GM19438 (cell line): ENCODE measurements around the gene BBLN.
"Not testable (repeated sequence)": the region's sequence is repeated elsewhere in the genome, so short reads cannot be mapped to it uniquely, and the experiment has no call there.

ENCODE experiments used
- ATAC-seq: cut with Tn5 transposase; IDR thresholded peaks from one replicate; pipeline ENCODE4 v1.9.1; 2021; ENCODE audit warnings: low read depth; ENCODE audit not compliant: unreplicated experiment

BBLN gene

GRCh38 chr9:128162215-128163026, 2.4 kb downstream of the BBLN start:
- ATAC-seq, result no peak

GRCh38 chr9:128163027-128163515, 3.0 kb downstream of the BBLN start:
- ATAC-seq, result no peak

GRCh38 chr9:128163523-128164306, 3.6 kb downstream of the BBLN start:
- ATAC-seq, result no peak

GRCh38 chr9:128164307-128164885, 4.3 kb downstream of the BBLN start:
- ATAC-seq, result no peak

GRCh38 chr9:128166169-128166568, 6.1 kb downstream of the BBLN start:
- ATAC-seq, result no peak

- ATAC-seq, result no peak
Measured at GRCh38 chr9:128167209-128167608, 7.1 kb downstream of the BBLN start.

- no peak for ATAC-seq
Measured at GRCh38 chr9:128168731-128169308, 8.8 kb downstream of the BBLN start.

- no peak for ATAC-seq
Measured at GRCh38 chr9:128169492-128169891, 9.4 kb downstream of the BBLN start.

- no peak for ATAC-seq
Measured at GRCh38 chr9:128169925-128170324, 9.9 kb downstream of the BBLN start.

GRCh38 chr9:128174062-128174461, 14.0 kb downstream of the BBLN start:
- ATAC-seq, result no peak

- no peak for ATAC-seq
Measured at GRCh38 chr9:128175102-128175563, 15.1 kb downstream of the BBLN start.

GRCh38 chr9:128175726-128176125, 15.7 kb downstream of the BBLN start:
- no peak for ATAC-seq

GRCh38 chr9:128178806-128179431, 18.9 kb downstream of the BBLN start:
- ATAC-seq, result no peak

- ATAC-seq, result no peak
Measured at GRCh38 chr9:128180001-128180400, 19.9 kb downstream of the BBLN start.

- ATAC-seq, result no peak
Measured at GRCh38 chr9:128180447-128180846, 20.4 kb downstream of the BBLN start.

- not testable (repeated sequence) for ATAC-seq
Measured at GRCh38 chr9:128181480-128181879, 21.4 kb downstream of the BBLN start.

- ATAC-seq, result no peak
Measured at GRCh38 chr9:128182893-128183588, 23.0 kb downstream of the BBLN start.

GRCh38 chr9:128185979-128186965, 26.2 kb downstream of the BBLN start:
- ATAC-seq, result no peak

GRCh38 chr9:128187361-128187760, 27.3 kb downstream of the BBLN start:
- no peak for ATAC-seq
